HG03469 (cell line): ENCODE measurements around the gene PFAS.
"Not testable (repeated sequence)": the region's sequence is repeated elsewhere in the genome, so short reads cannot be mapped to it uniquely, and the experiment has no call there.

ENCODE experiments used
- ATAC-seq: cut with Tn5 transposase; IDR thresholded peaks from one replicate; pipeline ENCODE4 v1.9.1; 2021; ENCODE audit warnings: mild to moderate bottlenecking, moderate library complexity, moderate number of reproducible peaks; ENCODE audit not compliant: unreplicated experiment

The PFAS gene

GRCh38 chr17:8248751-8249607 is at the start of gene PFAS:
Gene PFAS (plus strand): TSS chr17:8249289. CDS start chr17:8253938, 4,649 bp downstream.
- peak; percentile 39 for ATAC-seq

GRCh38 chr17:8204761-8205555 is 44.1 kb upstream of the PFAS start:
- ATAC-seq: no peak

- ATAC-seq: no peak
These were observed 42.6 kb upstream of the PFAS start for GRCh38 chr17:8206536-8206935.

GRCh38 chr17:8209907-8210760 is 39.0 kb upstream of the PFAS start, which contains the start of gene AURKB:
Gene AURKB (minus strand): TSS chr17:8210575. CDS start chr17:8210224, 351 bp downstream.
- ATAC-seq: peak; percentile 57

GRCh38 chr17:8210761-8211458 is 38.2 kb upstream of the PFAS start:
- ATAC-seq: no peak

DNA sequence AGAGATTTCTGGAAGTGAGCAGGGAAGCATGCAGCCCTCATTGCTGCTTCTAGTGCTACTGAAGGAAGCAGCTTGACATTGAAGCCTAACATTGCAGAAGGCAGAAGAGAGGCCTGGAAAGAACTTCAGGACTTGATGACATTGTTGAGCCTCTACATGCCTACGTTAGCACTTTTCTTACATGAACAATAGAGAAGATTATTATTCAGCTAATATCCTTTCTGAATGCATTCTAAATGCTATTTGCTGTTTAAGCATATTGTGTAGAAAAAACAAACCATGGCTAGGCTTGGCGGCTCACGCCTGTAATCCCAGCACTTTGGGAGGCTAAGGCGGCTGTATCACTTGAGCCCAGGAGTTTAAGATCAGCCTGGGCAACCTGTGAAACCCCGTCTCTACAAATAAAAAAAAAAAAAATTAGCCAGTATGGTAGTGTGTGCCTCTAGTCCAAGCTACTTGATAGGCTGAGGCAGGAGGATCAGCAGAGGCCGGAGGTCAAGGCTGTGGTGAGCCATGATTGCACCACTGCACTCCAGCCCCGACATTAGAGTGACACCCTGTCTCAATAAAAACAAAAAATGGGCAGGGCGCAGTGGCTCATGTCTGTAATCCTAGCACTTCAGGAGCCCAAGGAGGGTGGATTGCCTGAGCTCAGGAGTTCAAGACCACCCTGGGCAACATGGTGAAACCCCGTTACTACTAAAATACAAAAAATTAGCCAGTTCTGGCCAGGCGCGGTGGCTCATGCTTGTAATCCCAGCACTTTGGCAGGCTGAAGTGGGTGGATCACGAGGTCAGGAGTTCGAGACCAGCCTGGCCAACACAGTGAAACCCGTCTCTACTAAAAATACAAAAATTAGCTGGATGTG is 36.5 kb upstream of the PFAS start:
- ATAC-seq: no peak

- not testable (repeated sequence) for ATAC-seq
These were observed 35.1 kb upstream of the PFAS start for GRCh38 chr17:8214000-8214399.

- no peak for ATAC-seq
These were observed 28.1 kb upstream of the PFAS start for GRCh38 chr17:8220783-8221662.

DNA sequence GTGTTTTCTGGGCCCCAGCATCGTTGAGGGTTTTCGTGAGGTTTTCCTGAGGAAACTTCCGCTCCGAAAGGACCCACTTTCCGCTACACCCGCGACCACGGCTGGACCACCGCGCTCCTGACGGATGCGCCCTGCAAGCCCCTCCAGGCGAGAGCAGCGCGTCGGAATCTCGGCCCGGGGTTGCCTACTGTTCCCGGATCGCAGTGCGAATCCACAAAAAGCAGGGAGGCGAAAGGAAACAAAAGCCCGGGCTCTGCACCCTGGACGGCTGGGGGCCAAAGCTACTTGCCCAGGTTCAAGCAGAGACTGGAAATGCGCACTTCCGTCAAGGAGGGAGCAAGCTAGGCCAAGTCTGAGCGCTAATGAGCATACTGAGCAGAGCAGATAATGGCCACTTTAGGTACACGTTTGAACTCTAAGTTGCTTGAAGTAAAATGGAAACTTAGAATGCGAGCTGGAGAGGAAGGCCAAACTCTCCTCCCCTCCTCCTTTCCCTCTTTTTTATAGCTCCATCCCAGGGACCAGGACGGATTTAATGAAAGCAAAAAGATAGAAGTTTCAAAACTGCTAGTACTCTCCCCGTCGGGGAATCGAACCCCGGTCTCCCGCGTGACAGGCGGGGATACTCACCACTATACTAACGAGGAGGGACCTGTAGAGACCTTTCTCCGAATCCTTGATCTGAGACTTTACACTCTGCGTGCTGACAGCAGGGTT is 27.3 kb upstream of the PFAS start:
- ATAC-seq: peak; percentile 24

DNA sequence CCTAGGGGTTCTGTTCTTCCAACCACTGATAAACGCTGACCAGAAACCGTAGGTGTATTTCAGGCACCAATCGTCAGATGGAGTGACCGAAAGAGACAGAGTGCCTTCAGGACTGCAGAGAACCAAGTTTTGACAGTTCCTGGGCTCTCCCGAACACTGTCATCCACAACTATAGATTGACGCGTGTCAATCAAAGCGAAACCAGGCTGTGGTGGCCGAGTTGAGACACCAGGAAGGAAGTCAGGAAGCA is 26.8 kb upstream of the PFAS start:
- peak; percentile 23 for ATAC-seq

GRCh38 chr17:8222630-8223355 is 26.3 kb upstream of the PFAS start:
- ATAC-seq: peak; percentile 18

DNA sequence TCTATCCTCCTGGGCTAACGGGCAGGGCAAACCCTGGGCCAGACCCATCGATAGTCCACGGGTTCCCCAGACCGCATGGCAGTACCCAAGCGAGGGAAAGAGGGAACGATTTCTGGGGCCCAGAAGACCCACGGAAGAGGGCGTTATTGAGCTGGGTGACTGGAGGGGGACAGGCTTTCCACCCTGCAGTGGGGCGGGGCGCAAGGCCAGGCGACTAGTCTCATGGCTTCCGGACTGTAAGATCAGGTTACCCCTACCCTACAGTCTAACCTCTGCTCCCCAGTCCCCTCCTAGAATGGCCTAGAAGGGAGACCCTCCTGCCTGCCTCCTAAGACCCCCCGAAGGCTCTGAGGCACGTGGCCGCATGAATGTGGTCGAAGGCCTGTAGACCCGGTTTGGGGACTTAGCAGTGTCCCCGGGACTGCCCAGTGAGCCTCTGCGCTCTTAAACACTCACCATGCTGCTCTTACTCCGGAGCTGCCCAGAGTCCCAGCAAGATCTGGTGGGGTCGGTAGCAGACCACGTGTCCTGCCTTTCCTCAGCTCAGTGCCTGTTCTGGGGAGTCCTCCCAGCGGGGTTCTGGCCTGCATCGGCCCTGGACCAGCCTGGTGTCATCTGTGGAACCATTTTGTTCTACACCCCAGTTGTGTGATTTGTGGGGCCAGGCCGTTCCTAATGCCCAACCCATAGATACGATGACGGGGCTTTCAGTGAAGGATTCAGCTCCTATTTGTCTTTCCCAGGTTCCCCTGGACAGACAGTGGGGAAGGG is 25.5 kb upstream of the PFAS start:
- no peak for ATAC-seq

- no peak for ATAC-seq
These were observed 23.9 kb upstream of the PFAS start for GRCh38 chr17:8224891-8225812.

DNA sequence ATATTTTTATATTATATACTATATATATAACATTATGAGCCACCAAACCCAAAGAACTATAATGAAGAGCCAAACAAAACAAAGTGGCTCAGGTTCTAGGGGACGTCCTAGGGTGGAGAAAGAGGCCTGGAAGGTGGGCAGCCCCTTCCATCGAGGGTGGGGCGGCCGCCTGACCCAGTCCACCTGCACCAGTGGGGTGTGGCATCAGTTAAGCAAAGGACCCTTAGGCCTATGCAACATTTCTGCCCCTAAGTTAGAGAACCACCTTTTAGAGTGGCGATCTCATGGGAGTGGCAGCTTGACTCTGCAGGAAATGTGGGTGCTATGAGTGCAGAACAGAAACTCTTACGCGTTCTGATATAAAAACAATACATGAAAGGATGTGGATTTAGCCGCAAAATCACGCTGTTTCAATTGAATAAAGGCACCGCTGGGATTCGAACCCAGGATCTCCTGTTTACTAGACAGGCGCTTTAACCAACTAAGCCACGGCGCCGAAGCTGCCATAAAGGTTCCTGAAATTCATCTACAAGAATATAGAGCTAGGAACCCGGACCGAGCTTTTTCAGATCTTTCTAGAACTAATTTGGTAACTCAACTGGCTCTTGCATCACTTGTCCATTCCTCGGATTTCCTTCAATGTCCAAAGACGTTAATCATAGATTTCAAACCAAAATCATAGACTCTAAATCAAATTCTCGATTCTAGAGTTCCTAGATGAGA is 23.1 kb upstream of the PFAS start:
- ATAC-seq: no peak
